GM12878 (cell line): Measurements from ENCODE around the gene TMED10. TPM values are rescaled to one million over a fixed set of nuclear protein-coding genes. Genes with fewer than 3 reads are reported as not detected.

ENCODE experiments used
- CBX5 ChIP-seq: sonication (generic); IDR thresholded peaks from 2 replicates; pipeline ENCODE4 v1.6.1; 2016; ENCODE audit warnings: low read depth, moderate library complexity, mild to moderate bottlenecking, inconsistent platforms
- ETV6 ChIP-seq, 2 experiments: fragments of 450-650 bp in 1 of 2; IDR thresholded peaks in 1 of 2; conservative IDR thresholded peaks in 1 of 2; 2 replicates each; pipeline ENCODE4 v1.6.1; 2014; ENCODE audit warnings: antibody characterized with exemption in 1 of 2, borderline replicate concordance in 1 of 2, low read depth in 1 of 2, mild to moderate bottlenecking in 1 of 2, moderate library complexity in 1 of 2
- RELA ChIP-seq: fragments of 450-650 bp; IDR thresholded peaks from 2 replicates; pipeline ENCODE4 v1.8.0; 2014; ENCODE audit warnings: borderline replicate concordance; ENCODE audit not compliant: partially characterized antibody
- SRF ChIP-seq, 2 experiments: IDR thresholded peaks; 2 replicates each; pipeline ENCODE4 v1.6.1; 2011; ENCODE audit warnings: low read depth in 2 of 2, low read length in 2 of 2, mild to moderate bottlenecking in 1 of 2, moderate library complexity in 1 of 2
- USF1 ChIP-seq: IDR thresholded peaks from 2 replicates; pipeline ENCODE4 v1.6.1; 2011; ENCODE audit warnings: borderline replicate concordance, low read depth, mild to moderate bottlenecking, moderate library complexity, mixed read lengths, low read length; ENCODE audit not compliant: insufficient read depth; ENCODE audit errors: extremely low read length
- ZNF207 ChIP-seq: fragments of 450-650 bp; IDR thresholded peaks from 2 replicates; pipeline ENCODE4 v1.6.1; 2014; ENCODE audit warnings: antibody characterized with exemption, mild to moderate bottlenecking, borderline replicate concordance
- ZNF592 ChIP-seq: fragments of 450-650 bp; IDR thresholded peaks from 2 replicates; pipeline ENCODE4 v1.6.1; 2017; ENCODE audit warnings: mild to moderate bottlenecking, moderate library complexity
- polyA plus RNA-seq, 11 experiments: library from polyadenylated mRNA; depleted of rRNA in 4 of 11; unstranded in 6 of 11; stranded (reverse) in 5 of 11; fragments of >200 nt; fragmentation: Nextera tagmentation in 4 of 11; fragmentation: Illumina TruSeq in 1 of 11; extraction: Ambion mirVana in 4 of 11; extraction: Trizol in 1 of 11; gene quantifications; 1 replicate in 1 of 11; 2 replicates in 10 of 11; pipeline versions ENCODE4 v1.2.1 to v1.2.3, GENCODE V29; 2011 to 2016; ENCODE audit warnings: inconsistent platforms in 2 of 11, missing spikeins in 2 of 11, low read depth in 1 of 11
- total RNA-seq, 4 experiments: library from RNA; depleted of rRNA in 3 of 4; stranded (reverse); fragments of >200 nt in 3 of 4; fragmentation: Illumina TruSeq in 1 of 4; extraction: Trizol in 1 of 4; gene quantifications; 2 replicates each; pipeline versions ENCODE4 v1.2.1 to v1.2.3, GENCODE V29; 2013 to 2021

The TMED10 gene
- total and polyA plus RNA-seq, 10 of the 15 experiments (the other 5 are each of a cell fraction or from before 2014, with no cell fraction given) = 99.8 to 270 (median 180) TPM

- TF ChIP-seq USF1 = no peak
- TF ChIP-seq ZNF207 = no peak
- no peak for TF ChIP-seq RELA
- no peak for TF ChIP-seq ETV6 (conservative IDR thresholded peaks at IDR 0.05 in 1 of 2, IDR thresholded peaks at IDR 0.05 in 1 of 2; ENCODE audit: borderline replicate concordance in 1 of 2, low read depth in 1 of 2)
- no peak for TF ChIP-seq SRF (IDR thresholded peaks at IDR 0.05; ENCODE audit: low read depth in 2 of 2, low read length in 2 of 2)
- no peak for TF ChIP-seq ZNF592
- TF ChIP-seq CBX5 = no peak
Measured at GRCh38 chr14:75174066-75174465, 2.3 kb downstream of the TMED10 start (continued).
